Inferior parietal cortex (tissue), 1 donor: Measurements from ENCODE around the gene CDC123.
"Not testable (repeated sequence)": the region's sequence is repeated elsewhere in the genome, so short reads cannot be mapped to it uniquely, and the experiment has no call there.

ENCODE experiments used
- DNase-seq: peaks from one replicate; pipeline ENCODE4 v3.0.0-alpha.2; 2016; ENCODE audit errors: extremely low spot score

CDC123 gene

DNA sequence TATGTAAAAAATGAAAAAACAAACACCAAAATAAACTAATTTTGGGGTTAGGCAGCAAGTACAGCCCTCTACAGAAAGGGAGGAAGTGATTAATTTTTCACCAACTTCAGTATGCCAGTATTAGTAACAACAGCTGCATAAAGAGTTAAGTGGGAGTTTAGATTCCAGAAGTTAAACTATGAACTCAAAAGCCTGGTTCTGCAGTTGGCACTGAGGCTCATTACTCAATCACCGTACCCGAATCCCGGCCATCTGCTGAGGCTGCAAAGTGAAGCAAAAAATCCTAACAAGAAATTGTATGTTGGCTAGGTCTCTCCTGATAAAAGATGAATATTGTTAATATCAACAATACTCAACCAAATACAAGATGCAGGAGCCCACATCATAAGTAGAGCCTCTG lies 4.3 kb upstream of the CDC123 start:
- no peak for DNase-seq

DNA sequence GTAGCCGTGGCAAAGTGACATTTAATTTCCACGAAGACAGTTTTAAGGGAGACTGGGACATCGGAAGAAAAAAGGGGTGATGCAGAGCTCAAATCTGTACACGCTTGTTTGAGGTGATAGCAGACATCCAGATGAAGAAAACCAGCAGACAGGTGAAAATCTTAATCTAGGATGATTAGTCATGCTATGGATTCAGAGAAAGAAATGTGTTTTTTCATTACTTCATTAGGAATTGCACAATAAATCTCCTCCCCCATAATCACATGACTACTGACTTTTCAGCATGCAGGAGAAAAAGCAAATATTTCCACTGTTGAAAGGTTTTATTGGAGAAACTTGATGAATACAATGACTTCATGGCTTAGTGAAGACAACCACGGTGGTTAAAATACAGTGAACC lies 2.8 kb upstream of the CDC123 start:
- DNase-seq: no peak

DNA sequence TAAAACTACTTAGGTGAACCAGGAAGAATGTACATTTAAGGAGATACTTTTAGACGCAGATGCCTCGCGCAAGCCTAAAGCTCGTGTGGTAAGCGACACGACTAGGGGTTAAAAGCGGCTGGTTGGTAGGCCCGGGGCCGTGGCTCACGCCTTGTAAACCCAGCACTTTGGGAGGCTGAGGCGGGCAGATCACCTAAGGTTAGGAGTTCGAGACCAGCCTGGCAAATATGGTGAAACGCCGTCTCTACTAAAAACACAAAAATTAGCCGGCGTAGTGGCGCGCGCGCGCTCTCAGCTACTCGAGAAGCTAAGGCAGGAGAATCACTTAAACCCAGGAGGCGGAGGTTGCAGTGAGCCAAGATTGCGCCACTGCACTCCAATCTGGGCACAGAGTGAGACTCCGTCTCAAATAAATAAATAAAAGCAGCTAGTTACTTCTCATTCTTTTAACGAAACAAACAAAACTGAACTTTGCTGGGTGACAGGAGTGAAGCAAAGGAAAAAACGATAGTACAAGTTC lies 1.2 kb upstream of the CDC123 start:
- DNase-seq: no peak

DNA sequence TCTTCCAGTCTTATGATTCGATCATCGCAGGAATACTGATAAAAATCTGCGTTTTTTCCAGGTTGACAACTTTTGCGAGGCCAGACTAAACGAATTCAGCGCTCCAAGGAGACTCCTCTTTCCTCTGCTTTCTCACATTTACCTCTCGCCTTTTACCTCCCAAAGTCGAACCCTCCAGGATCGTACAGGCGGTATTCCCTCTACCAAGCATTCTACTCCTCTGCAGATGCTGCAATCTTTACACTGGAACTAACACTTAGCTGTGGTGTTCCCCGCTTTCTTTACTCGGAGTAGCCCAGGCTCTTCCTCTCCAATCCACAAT lies 746 bp upstream of the CDC123 start:
- no peak for DNase-seq

DNA sequence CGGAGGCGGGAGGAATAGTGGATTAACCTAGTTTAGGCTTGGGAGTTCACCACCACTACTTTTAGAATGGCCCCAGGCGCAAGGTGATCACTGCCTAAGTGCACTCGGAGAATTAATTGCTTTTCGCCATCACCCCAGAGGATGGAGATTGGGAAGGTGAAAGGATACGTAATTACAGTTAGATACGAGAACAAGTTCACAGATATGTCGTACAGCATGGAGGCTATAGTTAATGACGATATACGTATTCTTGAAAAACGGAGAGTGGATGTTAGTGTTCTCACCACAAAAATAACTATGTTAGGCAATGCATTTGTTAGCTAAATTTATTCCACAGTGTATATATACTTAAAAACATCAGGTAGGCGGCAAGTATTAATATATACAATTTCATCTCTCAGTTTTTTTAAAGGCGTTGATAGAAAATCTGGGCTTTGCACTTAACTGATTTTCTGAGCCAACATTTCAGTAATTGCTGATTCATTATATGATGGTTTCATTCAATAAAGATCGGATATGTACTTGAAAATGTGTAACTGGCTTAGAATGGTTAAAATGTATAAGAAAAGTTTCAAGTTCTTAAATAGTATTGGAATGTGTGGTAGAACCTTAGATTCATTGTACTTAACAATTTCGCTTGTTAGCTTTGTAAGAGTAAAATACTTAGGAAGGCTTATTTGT lies 683 bp downstream of the CDC123 start:
- no peak for DNase-seq

DNA sequence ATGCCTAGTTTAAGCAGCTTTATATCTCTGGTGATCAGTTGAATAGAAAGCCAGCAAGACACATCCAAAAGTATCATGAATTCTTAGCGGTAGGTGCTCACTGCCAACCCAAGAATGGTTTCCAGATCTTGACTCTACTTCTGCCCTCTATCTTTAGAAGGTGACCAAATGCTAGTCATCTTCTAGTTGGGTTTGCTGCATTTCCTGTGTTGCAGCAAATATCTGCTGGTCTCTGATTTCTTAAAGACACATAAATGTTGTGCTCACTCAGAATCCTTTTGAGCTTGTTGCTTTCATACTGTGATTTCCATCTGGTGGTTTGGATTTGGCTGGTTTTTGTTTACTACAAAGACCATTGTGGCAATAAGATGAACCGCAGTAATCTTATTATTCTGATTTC lies 2.2 kb downstream of the CDC123 start:
- no peak for DNase-seq

DNA sequence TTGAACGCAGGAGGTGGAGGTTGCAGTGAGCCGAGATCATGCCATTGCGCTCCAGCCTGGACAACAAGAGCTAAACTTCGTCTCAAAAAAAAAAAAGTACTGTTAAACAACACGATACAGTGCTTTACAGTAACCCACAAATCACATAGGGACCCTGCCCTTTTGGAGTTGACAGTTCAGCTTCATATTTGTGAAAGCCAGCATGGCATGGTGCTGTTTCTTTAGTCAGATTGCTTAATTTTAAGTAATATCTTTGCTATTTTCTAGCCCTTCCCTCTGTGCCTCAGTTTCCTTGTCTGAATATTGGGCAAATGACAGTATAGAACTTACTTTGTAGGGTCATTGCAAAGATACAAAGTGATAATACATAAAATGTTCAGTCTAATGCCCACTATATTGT lies 4.9 kb downstream of the CDC123 start:
- DNase-seq: no peak

DNA sequence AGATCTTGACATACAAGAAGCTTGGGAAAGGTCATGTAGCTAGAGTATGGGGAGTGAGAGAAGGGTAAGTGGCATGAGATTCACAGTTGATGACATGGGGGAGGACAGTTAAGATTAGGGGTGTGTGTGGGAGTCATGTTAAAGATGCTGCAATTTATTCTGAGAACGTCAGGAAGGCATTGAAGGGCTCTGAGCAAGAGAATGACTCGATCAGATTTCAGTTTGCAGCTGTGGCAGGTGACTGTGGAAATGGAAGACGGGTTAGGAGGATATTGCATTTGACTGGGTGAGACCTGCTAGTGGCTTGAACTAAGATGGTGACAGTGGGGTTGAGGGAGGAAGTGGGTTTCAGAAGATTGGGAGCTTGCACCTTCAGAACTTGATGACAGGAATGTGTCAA lies 5.6 kb downstream of the CDC123 start:
- DNase-seq: no peak

DNA sequence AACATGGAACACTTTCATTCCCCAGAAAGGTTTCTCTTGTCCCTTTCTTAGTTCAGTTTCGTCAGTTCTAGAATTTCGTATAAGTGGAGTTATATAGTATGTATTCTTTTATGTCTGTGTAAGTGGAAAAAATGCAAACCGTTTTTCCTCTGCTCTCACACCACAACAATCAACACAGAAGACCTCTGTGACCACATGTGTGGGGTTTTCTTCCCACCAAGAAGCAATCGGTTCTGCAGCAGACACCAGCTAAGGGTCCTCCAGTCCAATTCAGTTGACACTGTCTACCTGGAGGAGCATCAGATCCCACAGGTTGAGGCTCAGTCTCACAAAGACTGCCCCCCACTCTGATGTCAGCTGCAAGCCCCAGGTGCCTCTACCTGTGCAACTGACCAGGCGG lies 6.2 kb downstream of the CDC123 start:
- DNase-seq: no peak

DNA sequence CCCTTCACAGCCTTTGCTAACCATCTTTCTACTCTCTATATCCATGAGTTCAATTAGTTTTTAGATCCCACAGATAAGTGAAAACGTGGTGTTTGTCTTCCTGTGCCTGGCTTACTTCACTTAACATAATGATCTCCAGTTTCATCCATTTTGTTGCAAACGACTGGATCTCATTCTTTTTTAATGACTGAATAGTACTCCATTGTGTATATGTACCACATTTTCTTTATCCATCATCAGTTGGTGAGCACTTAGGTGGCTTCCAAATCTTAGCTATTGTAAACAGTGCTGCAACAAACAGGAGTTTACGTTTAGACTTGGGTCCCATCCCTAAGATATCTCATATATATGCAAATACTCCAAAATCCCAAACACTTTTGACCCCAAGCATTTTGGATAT lies 9.1 kb downstream of the CDC123 start:
- DNase-seq: no peak

DNA sequence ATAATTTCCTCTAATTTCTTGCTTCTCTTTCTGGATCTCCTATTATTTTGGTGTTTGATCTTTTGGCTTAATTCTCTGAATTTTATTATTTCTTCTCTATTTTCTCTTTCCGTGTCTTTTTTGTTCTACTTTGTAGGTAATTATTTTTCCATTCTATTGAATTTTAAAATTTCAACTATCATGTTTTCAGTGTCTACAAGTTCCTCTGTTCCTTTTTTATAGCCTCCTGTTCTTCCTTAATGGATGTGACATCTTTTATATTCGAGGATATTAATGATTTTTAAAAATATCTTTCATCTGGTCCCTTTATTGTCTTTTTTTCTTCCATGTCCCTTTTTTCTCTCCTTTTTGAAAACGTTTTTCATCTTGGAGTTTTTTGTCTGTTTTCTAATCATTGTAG lies 11.1 kb downstream of the CDC123 start:
- DNase-seq: no peak

DNA sequence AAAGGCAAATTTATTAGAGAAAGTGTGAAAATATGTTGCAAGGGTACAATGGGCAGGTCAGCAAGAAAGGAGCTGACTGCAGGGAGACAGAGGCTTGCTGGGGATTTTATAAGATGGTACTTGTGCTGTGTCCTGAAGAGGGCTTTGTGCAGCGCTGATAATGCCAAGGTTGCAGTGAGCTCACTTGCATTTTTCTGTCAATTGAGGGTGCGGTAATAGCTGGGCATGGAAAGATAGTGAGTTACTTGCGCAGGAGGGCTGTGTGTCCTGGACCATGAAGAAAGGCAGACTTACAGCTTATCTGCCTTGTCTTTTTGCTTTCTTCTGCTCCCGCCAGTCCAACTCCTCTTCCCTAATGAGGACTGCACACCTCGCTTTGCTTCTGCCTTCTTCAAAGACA lies 12.5 kb downstream of the CDC123 start:
- no peak for DNase-seq

DNA sequence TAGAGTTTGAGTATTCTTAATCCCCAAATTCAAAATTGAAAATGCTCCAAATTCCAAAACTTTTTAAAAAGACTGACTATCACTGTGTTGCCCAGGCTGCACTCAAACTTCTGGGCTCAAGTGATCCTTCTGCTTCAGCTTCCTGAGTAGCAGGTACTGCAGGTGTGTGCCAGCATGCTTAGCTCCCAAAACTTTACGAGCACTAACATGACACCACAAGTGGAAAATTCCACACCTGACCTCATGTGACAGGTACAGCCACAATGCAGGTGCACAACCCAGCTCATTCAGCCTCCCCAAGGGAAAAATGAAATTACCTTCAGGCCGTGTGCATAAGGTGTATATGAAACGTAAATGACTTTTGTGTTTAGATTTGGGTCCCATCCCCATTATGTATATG lies 16.5 kb downstream of the CDC123 start:
- DNase-seq: no peak

DNA sequence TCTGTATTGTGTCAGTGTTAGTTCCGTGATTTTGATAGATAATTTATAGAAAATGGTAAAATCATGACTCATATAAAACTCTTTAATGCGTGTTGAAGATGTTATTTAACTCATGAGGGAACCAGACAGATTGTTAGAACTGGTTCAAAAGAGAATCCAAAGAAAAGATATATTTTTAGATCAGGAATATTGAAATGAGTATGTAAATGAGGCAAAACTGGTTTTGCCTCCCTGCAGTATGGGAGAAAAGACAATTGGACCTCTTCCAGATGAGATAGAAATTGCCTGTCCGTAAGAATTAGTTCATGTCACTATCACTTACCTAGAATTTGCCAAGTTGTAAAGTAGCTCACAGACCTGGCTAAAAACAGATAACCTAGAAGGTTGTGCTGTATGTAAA lies 17.6 kb downstream of the CDC123 start:
- DNase-seq: no peak

DNA sequence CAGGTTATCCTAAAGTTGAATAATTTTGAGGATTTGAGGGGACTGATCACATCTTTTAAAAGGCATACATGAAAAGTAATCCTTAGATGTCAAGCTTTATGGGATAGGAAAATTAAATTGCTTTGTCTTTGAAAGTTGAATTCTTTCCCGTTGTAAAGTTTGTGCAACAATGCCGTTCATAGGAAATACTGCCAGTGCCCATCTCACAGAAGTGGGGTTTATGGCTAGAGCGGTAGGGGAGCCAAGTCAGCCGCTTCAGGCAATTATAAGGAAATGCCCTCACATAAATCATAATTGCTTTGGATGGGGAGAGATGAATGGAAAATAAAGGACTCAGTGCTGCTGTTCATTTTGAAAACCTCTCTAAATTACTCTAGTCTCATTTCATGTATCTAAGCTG lies 18.1 kb downstream of the CDC123 start:
- no peak for DNase-seq

DNA sequence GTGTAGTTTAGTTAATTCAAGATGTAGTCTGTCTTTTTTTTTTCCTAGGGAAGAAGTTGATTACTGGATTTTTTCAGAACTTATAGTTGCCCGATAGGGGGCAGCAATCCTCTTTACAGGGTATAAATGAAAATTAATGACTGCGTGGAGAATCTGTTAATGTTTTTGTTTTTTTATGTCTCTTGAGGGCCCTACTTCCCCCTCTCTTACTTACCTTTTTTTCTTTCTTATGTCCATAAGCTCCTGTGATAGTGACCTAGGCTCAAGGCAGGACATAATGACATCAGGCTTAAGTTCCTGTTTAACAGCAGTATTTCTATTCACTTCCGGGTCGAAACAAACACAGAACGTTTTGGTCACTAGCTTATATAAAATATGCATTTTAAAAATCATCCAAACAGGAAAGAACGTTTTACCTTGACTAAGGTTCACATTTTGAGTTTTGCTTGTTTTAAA lies 18.8 kb downstream of the CDC123 start:
- peak; percentile 81 for DNase-seq

DNA sequence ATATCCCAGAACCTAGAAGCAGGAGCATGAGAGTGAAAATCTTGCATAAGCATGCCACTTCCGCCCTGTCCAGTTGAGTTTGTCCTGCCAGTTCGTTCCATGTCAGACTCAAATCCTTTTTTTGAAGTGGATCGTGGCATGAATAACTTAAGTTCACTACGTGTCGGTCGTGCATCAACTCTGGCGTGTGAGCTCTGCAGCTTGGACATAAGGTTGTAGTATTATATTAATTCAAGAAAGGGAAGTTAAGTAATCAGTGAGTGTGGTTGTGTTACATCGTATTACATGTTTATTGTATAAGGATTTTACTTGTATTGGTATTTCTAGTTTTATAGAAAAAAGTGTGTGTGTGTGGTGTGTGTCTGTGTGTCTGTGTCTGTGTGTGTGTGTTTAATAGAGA lies 23.0 kb downstream of the CDC123 start:
- DNase-seq: no peak

DNA sequence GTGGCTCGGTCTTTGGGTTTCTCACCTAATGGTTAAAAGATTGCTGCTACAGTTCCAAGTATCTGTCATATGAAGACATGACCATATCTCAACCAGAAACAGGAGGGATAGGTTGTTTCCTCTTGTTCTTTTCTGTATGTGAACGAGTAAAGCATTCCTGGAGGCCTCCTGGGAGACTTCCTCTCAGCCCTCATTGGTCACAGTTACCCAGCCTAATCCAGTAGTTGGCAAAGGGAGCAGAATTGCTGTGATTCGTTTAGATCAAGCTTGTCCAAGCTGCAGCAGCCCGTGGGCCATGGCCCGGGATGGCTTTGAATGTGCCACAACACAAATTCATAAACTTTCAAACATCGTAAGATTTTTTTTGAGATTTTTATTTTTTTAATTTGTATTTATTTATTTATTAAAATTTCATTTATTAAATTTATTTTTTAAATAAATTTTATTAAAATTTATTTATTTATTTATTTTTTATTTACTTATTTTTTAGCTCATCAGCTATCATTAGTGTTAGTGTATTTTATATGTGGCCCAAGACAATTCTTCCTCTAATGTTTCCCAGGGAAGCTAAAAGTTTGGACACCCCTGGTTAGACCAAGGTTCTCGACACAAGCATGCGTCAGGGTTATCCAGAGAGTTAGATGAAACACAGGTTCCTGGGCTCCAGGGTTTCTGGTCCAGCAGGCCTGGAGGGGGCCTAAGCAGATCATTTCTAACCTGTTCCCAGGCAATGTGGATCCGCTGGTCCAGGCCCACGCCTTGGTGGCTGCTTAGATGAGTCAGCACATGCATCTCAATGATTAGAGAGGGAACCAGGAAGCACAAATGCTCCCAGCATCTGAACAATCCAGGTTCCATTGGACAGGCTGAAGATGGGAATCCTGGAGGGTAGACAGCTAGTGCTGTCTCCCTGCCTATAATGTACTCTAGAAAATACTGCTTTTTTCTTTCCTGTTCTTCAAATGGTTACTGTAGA lies 25.6 kb downstream of the CDC123 start:
- no peak for DNase-seq

DNA sequence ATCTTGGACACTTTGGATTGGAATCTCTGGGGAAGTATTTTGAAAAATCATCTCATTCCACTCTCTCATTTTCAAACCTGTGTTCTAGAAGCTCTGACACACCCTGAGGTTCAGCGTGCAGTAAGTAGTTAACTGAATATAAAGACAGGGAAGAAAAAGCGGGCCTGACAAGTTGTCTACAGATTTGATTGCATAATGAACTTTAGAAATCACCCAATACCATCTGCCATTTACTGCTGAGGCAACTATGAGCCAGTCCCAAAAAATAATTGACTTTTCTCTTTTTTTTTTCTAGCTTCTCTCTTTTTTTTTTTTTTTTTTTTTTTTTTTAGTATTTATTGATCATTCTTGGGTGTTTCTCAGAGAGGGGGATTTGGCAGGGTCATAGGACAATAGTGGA lies 29.5 kb downstream of the CDC123 start:
- no peak for DNase-seq

DNA sequence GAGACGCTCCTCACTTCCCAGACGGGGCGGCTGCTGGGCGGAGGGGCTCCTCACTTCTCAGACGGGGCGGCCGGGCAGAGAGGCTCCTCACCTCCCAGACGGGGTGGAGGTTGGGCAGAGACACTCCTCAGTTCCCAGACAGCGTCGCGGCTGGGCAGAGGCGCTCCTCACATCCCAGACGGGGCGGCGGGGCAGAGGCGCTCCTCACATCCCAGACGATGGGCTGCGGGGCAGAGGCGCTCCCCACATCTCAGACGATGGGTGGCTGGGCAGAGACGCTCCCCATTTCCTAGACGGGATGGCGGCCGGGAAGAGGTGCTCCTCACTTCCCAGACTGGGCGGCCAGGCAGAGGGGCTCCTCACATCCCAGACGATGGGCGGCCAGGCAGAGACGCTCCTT lies 30.4 kb downstream of the CDC123 start:
- DNase-seq: not testable (repeated sequence)

DNA sequence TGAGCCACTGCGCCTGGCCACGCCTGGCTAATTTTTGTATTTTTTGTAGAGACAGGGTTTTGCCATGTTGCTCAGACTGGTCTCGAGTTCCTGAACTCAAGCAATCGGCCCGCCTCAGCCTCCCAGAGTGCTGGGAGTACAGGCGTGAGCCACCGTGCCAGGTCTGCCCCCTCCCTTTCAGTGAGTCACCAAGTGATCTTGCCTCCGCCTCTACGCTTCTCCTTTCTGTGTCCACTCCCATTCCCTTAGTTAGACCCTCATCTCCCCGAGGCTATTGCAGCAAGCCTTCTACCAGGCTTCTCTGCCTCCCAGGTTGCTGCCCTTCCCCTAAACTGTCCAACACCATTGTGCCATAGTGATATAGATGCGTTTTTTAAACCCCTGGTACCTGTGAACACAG lies 32.9 kb downstream of the CDC123 start:
- no peak for DNase-seq

DNA sequence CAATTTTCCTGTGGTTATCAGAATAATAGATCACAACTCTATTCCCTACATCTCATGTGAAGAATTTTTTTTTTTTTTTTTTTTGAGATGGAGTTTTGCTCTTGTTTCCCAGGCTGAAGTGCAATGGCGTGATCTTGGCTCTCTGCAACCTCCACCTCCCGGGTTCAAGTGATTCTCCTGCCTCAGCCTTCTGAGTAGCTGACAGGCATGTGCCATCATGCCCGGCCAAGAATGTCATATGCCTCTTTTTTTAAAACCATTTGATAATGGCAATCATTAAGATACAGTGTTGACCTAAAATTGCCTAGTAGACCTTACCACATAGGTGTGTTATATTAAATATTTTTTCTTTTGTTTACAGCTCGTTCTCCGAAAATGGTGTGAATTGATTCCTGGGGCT lies 38.7 kb downstream of the CDC123 start:
- not testable (repeated sequence) for DNase-seq

DNA sequence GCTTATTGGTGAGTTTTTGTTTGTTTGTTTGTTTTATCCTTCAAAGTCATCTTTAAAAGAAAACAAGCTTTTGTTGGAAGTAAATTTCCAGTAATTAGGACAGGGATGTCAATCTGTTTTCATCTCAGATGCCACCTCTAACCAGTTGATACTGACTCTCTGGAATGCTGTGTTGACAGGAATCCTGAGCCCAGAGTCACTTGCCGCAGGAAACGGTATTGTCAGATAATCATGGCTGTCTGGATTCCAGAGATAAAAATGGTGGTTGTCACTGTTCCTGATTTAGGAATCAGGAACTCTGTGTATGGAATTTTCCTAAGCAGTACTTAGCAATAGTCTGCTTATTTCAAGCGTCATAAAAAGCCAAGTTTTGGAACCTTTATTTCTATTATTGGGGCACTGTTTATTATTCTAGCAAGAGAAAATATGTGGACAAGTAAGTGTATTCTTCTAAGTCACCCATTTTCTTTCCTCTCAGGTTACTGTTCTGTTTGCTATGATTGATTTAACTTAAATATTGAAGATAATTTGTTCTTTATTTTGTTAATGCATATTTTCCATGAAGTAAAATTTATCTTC lies 39.2 kb downstream of the CDC123 start:
- no peak for DNase-seq
